ENCODE measurements around the gene LRRC56. TPM values are rescaled to one million over a fixed set of nuclear protein-coding genes. Genes with fewer than 3 reads are reported as not detected.

LRRC56 gene
- total and polyA plus RNA-seq, 2 experiments from 2014 or later = 0.73 to 0.87 TPM

DNA sequence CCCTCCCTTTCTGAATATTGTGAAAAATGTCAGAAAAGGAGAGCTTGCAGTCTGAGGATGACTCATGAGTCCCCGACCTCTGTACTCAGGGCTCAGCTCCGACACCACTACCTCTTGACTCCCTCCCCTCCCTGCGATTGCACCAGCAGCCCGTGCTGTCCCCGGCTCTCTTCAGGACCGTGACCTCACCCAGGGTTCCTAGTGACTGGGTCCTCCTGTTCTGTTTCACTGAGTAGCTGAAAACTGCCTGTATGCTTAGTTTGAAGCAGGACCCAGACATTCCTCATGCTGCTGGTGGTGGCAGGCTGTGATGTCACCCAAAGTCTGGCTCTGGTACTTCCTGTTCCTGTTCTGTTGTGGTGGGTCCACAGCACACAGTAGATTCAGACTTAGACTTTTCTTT, 50.7 kb downstream of the LRRC56 start (continued):
- TF ChIP-seq, protein P1, sequence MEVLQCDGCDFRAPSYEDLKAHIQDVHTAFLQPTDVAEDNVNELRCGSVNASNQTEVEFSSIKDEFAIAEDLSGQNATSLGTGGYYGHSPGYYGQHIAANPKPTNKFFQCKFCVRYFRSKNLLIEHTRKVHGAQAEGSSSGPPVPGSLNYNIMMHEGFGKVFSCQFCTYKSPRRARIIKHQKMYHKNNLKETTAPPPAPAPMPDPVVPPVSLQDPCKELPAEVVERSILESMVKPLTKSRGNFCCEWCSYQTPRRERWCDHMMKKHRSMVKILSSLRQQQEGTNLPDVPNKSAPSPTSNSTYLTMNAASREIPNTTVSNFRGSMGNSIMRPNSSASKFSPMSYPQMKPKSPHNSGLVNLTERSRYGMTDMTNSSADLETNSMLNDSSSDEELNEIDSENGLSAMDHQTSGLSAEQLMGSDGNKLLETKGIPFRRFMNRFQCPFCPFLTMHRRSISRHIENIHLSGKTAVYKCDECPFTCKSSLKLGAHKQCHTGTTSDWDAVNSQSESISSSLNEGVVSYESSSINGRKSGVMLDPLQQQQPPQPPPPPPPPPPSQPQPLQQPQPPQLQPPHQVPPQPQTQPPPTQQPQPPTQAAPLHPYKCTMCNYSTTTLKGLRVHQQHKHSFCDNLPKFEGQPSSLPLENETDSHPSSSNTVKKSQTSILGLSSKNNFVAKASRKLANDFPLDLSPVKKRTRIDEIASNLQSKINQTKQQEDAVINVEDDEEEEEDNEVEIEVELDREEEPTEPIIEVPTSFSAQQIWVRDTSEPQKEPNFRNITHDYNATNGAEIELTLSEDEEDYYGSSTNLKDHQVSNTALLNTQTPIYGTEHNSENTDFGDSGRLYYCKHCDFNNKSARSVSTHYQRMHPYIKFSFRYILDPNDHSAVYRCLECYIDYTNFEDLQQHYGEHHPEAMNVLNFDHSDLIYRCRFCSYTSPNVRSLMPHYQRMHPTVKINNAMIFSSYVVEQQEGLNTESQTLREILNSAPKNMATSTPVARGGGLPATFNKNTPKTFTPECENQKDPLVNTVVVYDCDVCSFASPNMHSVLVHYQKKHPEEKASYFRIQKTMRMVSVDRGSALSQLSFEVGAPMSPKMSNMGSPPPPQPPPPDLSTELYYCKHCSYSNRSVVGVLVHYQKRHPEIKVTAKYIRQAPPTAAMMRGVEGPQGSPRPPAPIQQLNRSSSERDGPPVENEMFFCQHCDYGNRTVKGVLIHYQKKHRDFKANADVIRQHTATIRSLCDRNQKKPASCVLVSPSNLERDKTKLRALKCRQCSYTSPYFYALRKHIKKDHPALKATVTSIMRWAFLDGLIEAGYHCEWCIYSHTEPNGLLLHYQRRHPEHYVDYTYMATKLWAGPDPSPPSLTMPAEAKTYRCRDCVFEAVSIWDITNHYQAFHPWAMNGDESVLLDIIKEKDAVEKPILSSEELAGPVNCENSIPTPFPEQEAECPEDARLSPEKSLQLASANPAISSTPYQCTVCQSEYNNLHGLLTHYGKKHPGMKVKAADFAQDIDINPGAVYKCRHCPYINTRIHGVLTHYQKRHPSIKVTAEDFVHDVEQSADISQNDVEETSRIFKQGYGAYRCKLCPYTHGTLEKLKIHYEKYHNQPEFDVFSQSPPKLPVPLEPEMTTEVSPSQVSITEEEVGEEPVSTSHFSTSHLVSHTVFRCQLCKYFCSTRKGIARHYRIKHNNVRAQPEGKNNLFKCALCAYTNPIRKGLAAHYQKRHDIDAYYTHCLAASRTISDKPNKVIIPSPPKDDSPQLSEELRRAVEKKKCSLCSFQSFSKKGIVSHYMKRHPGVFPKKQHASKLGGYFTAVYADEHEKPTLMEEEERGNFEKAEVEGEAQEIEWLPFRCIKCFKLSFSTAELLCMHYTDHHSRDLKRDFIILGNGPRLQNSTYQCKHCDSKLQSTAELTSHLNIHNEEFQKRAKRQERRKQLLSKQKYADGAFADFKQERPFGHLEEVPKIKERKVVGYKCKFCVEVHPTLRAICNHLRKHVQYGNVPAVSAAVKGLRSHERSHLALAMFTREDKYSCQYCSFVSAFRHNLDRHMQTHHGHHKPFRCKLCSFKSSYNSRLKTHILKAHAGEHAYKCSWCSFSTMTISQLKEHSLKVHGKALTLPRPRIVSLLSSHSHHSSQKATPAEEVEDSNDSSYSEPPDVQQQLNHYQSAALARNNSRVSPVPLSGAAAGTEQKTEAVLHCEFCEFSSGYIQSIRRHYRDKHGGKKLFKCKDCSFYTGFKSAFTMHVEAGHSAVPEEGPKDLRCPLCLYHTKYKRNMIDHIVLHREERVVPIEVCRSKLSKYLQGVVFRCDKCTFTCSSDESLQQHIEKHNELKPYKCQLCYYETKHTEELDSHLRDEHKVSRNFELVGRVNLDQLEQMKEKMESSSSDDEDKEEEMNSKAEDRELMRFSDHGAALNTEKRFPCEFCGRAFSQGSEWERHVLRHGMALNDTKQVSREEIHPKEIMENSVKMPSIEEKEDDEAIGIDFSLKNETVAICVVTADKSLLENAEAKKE (CRISPR knock-in tag; IDR thresholded peaks at IDR 0.05) = no peak
- no peak for TF ChIP-seq ZNF114 (CRISPR knock-in tag; IDR thresholded peaks at IDR 0.05)
- TF ChIP-seq CREB1 (CRISPR knock-in tag; IDR thresholded peaks at IDR 0.05; ENCODE audit: low read depth) = no peak
- TF ChIP-seq POLR2AphosphoS5 (IDR thresholded peaks at IDR 0.05; ENCODE audit: low read depth) = no peak
- no peak for TF ChIP-seq EZH2 (IDR thresholded peaks at IDR 0.05; ENCODE audit: low read depth, unreplicated experiment)

GRCh38 chr11:589798-590197, 52.5 kb downstream of the LRRC56 start:
- Histone ChIP-seq H2AFZ (no peak overlapping the region), H3K4me3 (no peak overlapping the region), H3K9me2 (ENCODE audit: insufficient read depth) (no peaks in the 10 kb centered on the region), H4K20me1 (replicated peaks; ENCODE audit: insufficient read depth) (peaks cover 15% of the 10 kb centered on the region), H3K36me3 (ENCODE audit: insufficient read depth) (peaks cover 19% of the 10 kb centered on the region; the same call in 1 of the 2 replicates), H3F3A (replicated peaks; ENCODE audit: low read depth) (peaks cover 15% of the 10 kb centered on the region), H3K27me3 (ENCODE audit: insufficient read depth) (no peaks in the 10 kb centered on the region), H3K79me2 (replicated peaks; ENCODE audit: insufficient read depth) (peaks cover 15% of the 10 kb centered on the region; the same call in 1 of the 2 replicates), H3K4me2 (no peak overlapping the region), H3K4me1 (ENCODE audit: insufficient read depth) (no peaks in the 10 kb centered on the region), H3K27ac (ENCODE audit: low read depth) (no peak overlapping the region)
- H3K36me3 Mint-ChIP-seq (ENCODE audit: low read depth) = peaks cover 74% of the 10 kb centered on the region
- no peak overlapping the region for H3K4me3 Mint-ChIP-seq
- DNase-seq (ENCODE audit: low spot score) = no peak
- H3K9me3 Mint-ChIP-seq = no peaks in the 10 kb centered on the region; the same call in 2 of the 3 replicates
- no peak for ATAC-seq
- H3K27ac Mint-ChIP-seq = no peak overlapping the region; the same call in 1 of the 2 replicates
- H3K27me3 Mint-ChIP-seq (ENCODE audit: insufficient read depth, low read depth, poor library complexity) = peaks cover 14% of the 10 kb centered on the region
- no peaks in the 10 kb centered on the region; the same call in 2 of the 3 replicates for H3K4me1 Mint-ChIP-seq
- TF ChIP-seq, protein P2, sequence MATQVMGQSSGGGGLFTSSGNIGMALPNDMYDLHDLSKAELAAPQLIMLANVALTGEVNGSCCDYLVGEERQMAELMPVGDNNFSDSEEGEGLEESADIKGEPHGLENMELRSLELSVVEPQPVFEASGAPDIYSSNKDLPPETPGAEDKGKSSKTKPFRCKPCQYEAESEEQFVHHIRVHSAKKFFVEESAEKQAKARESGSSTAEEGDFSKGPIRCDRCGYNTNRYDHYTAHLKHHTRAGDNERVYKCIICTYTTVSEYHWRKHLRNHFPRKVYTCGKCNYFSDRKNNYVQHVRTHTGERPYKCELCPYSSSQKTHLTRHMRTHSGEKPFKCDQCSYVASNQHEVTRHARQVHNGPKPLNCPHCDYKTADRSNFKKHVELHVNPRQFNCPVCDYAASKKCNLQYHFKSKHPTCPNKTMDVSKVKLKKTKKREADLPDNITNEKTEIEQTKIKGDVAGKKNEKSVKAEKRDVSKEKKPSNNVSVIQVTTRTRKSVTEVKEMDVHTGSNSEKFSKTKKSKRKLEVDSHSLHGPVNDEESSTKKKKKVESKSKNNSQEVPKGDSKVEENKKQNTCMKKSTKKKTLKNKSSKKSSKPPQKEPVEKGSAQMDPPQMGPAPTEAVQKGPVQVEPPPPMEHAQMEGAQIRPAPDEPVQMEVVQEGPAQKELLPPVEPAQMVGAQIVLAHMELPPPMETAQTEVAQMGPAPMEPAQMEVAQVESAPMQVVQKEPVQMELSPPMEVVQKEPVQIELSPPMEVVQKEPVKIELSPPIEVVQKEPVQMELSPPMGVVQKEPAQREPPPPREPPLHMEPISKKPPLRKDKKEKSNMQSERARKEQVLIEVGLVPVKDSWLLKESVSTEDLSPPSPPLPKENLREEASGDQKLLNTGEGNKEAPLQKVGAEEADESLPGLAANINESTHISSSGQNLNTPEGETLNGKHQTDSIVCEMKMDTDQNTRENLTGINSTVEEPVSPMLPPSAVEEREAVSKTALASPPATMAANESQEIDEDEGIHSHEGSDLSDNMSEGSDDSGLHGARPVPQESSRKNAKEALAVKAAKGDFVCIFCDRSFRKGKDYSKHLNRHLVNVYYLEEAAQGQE (IDR thresholded peaks at IDR 0.05; ENCODE audit: unreplicated experiment) = no peak
- TF ChIP-seq EZH2 (IDR thresholded peaks at IDR 0.05; ENCODE audit: low read depth, unreplicated experiment) = no peak
- TF ChIP-seq CTCF (conservative IDR thresholded peaks at IDR 0.05; ENCODE audit: low read depth in 2 of 2) = no peak
- no peak for TF ChIP-seq STAT1 (IDR thresholded peaks at IDR 0.05; ENCODE audit: unreplicated experiment)
- TF ChIP-seq ETS1 (IDR thresholded peaks at IDR 0.05) = no peak
- no peak for TF ChIP-seq ZNF114 (CRISPR knock-in tag; IDR thresholded peaks at IDR 0.05)
- no peak for TF ChIP-seq CREB1 (CRISPR knock-in tag; IDR thresholded peaks at IDR 0.05; ENCODE audit: low read depth)
- TF ChIP-seq ZNF331 (CRISPR knock-in tag; IDR thresholded peaks at IDR 0.05; ENCODE audit: low read depth) = no peak

All from GM23338 (cell line).